ENCODE results near the gene EXOC7.

- TF ChIP-seq POLR2AphosphoS5 (IDR thresholded peaks at IDR 0.05): no peak
- TF ChIP-seq EP300 (IDR thresholded peaks at IDR 0.05): no peak
Measured at GRCh38 chr17:76095943-76096342, 7.6 kb downstream of the EXOC7 start.
